ENCODE data around the gene HRK. TPM values are rescaled to one million over a fixed set of nuclear protein-coding genes. Genes with fewer than 3 reads are reported as not detected.

HRK gene
- under 1 TPM; 0.19 to 0.52 TPM for total RNA-seq

DNA sequence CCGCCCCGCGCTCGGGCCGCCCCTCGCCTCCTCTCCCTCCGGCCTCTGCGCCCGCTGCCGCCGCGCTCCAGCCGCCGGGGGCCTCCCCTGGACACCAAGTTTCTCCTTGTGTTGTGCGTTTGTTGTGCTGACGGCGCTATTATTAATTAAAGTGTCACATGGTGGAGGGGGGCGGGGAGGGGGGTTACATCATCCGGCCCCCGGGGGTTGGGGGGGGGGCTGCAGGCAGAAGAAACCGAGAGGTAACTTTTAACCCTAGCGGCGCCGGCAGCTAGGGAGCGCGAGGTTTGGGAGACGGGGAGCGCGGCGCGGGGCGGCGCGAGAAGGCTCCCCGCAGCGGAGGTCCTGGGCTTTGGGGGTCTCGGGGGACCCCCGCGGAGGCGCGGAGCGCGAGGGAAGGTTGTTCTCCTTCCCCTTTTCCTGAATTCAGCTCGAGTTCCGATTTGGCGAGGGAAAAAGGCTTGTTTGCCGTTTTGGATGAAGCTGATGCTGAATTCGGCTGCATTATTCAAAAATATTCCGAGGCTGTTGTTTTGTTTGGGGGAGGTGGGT, at the start of gene HRK:
Gene HRK, minus strand, starts transcription at position 117 of the 552 bp plus-strand sequence. CDS start 134 bp downstream, outside the sequence.
- H3K4me1 ChIP-seq = peaks cover 12% of the 10 kb centered on the region
- H3K36me3 ChIP-seq = no peaks in the 10 kb centered on the region
- H3K9me3 ChIP-seq = no peaks in the 10 kb centered on the region
- no peak for TF ChIP-seq CTCF (IDR thresholded peaks at IDR 0.05)
- H3K27ac ChIP-seq = no peak within 1 kb of the TSS
- no peak within 1 kb of the TSS for H3K9ac ChIP-seq (ENCODE audit: low read depth in 2 of 2, low read length in 2 of 2)
- peaks cover 47% of the 10 kb centered on the region for H3K27me3 ChIP-seq
- DNase-seq = no peak
- intact Hi-C loops (cut with DNase I) = no loop called here
- H3K4me3 ChIP-seq = peak within 1 kb of the TSS; percentile 17

DNA sequence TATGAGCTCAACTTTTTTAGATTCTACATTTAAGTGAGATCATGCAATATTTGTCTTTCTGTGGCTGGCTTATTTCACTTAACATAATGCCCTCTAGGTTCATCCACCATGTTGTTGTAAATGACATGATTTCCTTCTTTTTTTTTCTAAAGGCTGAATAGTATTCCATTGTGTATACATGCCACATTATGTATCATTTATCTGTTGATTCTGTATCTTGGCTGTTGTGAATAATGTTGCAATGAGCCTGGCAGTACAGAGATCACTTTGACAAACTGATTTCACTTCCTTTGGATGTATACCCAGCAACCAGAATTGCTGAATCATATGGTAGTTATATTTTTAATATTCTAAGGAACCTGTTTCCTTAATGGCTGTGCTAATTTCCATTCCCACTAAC, 48.6 kb upstream of the HRK start:
- Histone ChIP-seq H3K9ac (ENCODE audit: low read depth in 2 of 2, low read length in 2 of 2) (no peak overlapping the region), H3K36me3 (no peaks in the 10 kb centered on the region), H3K4me1 (no peaks in the 10 kb centered on the region), H3K27ac (no peak overlapping the region), H3K4me3 (no peak overlapping the region), H3K9me3 (no peaks in the 10 kb centered on the region), H3K27me3 (no peaks in the 10 kb centered on the region)
- intact Hi-C loops (cut with DNase I) = no loop called here
- no peak for TF ChIP-seq CTCF (IDR thresholded peaks at IDR 0.05)
- no peak for DNase-seq

DNA sequence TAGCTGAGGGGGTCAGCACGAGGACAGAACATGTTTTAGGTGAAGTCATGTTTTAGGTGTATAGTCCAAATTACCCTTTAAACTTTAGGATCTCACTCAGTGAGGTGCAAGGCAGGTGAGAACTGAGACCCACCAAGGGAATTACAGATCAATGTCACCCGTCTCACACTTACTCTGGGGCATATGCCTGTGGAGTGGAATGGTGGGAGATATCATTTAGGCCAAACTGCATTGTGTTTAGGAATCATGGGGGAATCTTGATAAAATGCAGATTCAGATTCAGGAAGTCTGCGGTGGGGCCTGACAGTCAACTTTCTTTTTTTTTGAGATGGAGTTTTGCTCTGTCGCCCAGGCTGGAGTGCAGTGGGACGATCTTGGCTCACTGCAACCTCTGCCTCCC, 47.3 kb upstream of the HRK start:
- TF ChIP-seq CTCF (IDR thresholded peaks at IDR 0.05) = no peak
- DNase-seq = no peak
- Histone ChIP-seq H3K36me3 (no peaks in the 10 kb centered on the region), H3K9ac (ENCODE audit: low read depth in 2 of 2, low read length in 2 of 2) (no peak overlapping the region), H3K4me3 (no peak overlapping the region), H3K27me3 (no peaks in the 10 kb centered on the region), H3K9me3 (no peaks in the 10 kb centered on the region), H3K4me1 (no peaks in the 10 kb centered on the region), H3K27ac (no peak overlapping the region)
- intact Hi-C loops (cut with DNase I) = no loop called here

GRCh38 chr12:116927244-116927940, 46.2 kb upstream of the HRK start:
- Histone ChIP-seq H3K4me1 (no peaks in the 10 kb centered on the region), H3K27ac (no peak overlapping the region)
- intact Hi-C loops (cut with DNase I) = no loop called here

More at GRCh38 chr12:116927244-116927940, 46.2 kb upstream of the HRK start:
- Histone ChIP-seq H3K27me3 (no peaks in the 10 kb centered on the region), H3K4me3 (no peak overlapping the region), H3K9me3 (no peaks in the 10 kb centered on the region), H3K9ac (ENCODE audit: low read depth in 2 of 2, low read length in 2 of 2) (no peak overlapping the region), H3K36me3 (no peaks in the 10 kb centered on the region)
- no peak for TF ChIP-seq CTCF (IDR thresholded peaks at IDR 0.05)
- DNase-seq = no peak
